SK-MEL-5 (cell line): Measurements from ENCODE around the gene PARK7. TPM values are rescaled to one million over a fixed set of nuclear protein-coding genes. Genes with fewer than 3 reads are reported as not detected.
"Not testable (repeated sequence)": the region's sequence is repeated elsewhere in the genome, so short reads cannot be mapped to it uniquely, and the experiment has no call there.

Source experiments
- DNase-seq: peaks from one replicate; pipeline ENCODE4 v3.0.0-alpha.2; 2016; ENCODE audit warnings: low read depth, low spot score
- in situ Hi-C: cut with HindIII; loops from 2 replicates; pipeline ENCODE4 v1.10.0; 2016; ENCODE audit warnings: low sequenced_read_pairs, high pct_unique_total_duplicates, low pct_unique_long_range_greater_than_20kb
- polyA plus RNA-seq, 2 experiments: library from polyadenylated mRNA; depleted of rRNA; stranded (reverse); fragments of >200 nt; gene quantifications; 2 replicates each; pipeline ENCODE4 v1.2.3, GENCODE V29; 2015
- total RNA-seq: library from RNA; depleted of rRNA; stranded (reverse); fragments of >200 nt; shearing (Covaris generic); gene quantifications from 2 replicates; pipeline ENCODE4 v1.2.3, GENCODE V29; 2014; rRNA removed

The PARK7 gene
- 264 and 305 TPM in 2 replicates for total RNA-seq
- polyA plus RNA-seq (2015; cell fraction: cytosol; rRNA removed): 237 and 272 TPM in 2 replicates
- 36.3 and 66.4 TPM in 2 replicates for polyA plus RNA-seq (2015; cell fraction: nucleus; rRNA removed)

- in situ Hi-C loops: no loop called here
- peak; percentile 97 for DNase-seq
These were observed at the start of gene PARK7 for GRCh38 chr1:7961216-7962013. Gene PARK7 (plus strand): TSS chr1:7961711. CDS start chr1:7962786, 1,075 bp downstream.

- DNase-seq: no peak
- in situ Hi-C loops: no loop called here
These were observed 49.4 kb upstream of the PARK7 start for GRCh38 chr1:7912145-7912544.

GRCh38 chr1:7912743-7913557 is 48.6 kb upstream of the PARK7 start:
- DNase-seq: no peak
- in situ Hi-C loops: no loop called here

- DNase-seq: no peak
- in situ Hi-C loops: no loop called here
These were observed 45.5 kb upstream of the PARK7 start for GRCh38 chr1:7915826-7916500.

GRCh38 chr1:7916501-7916830 is 45.0 kb upstream of the PARK7 start:
- DNase-seq: no peak
- in situ Hi-C loops: no loop called here

GRCh38 chr1:7917971-7918370 is 43.5 kb upstream of the PARK7 start:
- DNase-seq, in situ Hi-C loops: not testable (repeated sequence)

GRCh38 chr1:7919880-7920279 is 41.6 kb upstream of the PARK7 start:
- in situ Hi-C loops: no loop called here
- DNase-seq: no peak

GRCh38 chr1:7921796-7922195 is 39.7 kb upstream of the PARK7 start:
- in situ Hi-C loops: no loop called here
- no peak for DNase-seq

- no peak for DNase-seq
- in situ Hi-C loops: no loop called here
These were observed 39.2 kb upstream of the PARK7 start for GRCh38 chr1:7922301-7922700.

- DNase-seq, in situ Hi-C loops: not testable (repeated sequence)
These were observed 34.5 kb upstream of the PARK7 start for GRCh38 chr1:7927061-7927460.

- DNase-seq: no peak
- in situ Hi-C loops: no loop called here
These were observed 33.3 kb upstream of the PARK7 start for GRCh38 chr1:7928247-7928646.

- no peak for DNase-seq
- in situ Hi-C loops: no loop called here
These were observed 31.9 kb upstream of the PARK7 start for GRCh38 chr1:7929637-7930036.

GRCh38 chr1:7930645-7931445 is 30.7 kb upstream of the PARK7 start:
- no peak for DNase-seq

GRCh38 chr1:7931446-7931812 is 30.1 kb upstream of the PARK7 start:
- no peak for DNase-seq
- in situ Hi-C loops: no loop called here

More at GRCh38 chr1:7930645-7931445, 30.7 kb upstream of the PARK7 start:
- in situ Hi-C loops: no loop called here

- peak; percentile 17 for DNase-seq
- in situ Hi-C loops: no loop called here
These were observed 28.9 kb upstream of the PARK7 start for GRCh38 chr1:7932524-7933138.

GRCh38 chr1:7938070-7938469 is 23.4 kb upstream of the PARK7 start:
- no peak for DNase-seq
- in situ Hi-C loops: no loop called here

GRCh38 chr1:7940034-7940433 is 21.5 kb upstream of the PARK7 start:
- in situ Hi-C loops: no loop called here
- DNase-seq: no peak
